ENCODE measurements around the gene EFCAB5. TPM values are rescaled to one million over a fixed set of nuclear protein-coding genes. Genes with fewer than 3 reads are reported as not detected.
A peak's percentile ranks its signal among the peaks of the same experiment; 100 is the strongest.

EFCAB5 gene
- total and polyA plus RNA-seq, 2 donors from 2014 or later = 1.4 TPM; not detected in 1

DNA sequence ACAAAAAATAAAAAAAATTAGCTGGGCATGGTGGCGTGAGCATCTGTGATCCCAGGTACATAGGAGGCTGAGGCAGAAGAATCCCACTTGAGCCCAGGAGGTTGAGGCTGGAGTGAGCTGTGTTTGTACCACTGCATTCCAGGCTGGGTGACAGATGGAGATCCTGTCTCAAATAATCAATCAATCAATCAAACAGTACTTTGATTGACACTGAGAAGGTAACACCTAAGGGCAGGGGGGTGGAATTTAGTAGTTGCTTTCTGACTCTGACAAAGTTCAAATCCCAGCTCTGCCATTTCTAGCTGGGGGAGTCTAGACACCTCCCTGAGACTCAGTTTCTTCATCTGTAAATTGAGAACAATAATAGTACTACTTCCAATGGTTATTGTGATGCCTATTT lies 23.4 kb upstream of the EFCAB5 start:
- FAIRE-seq (no peak), DNase-seq (no peak)
- Histone ChIP-seq H3K27ac (ENCODE audit: low read depth in 2 of 2, low read length in 2 of 2) (no peak overlapping the region), H3K4me3 (ENCODE audit: low read length in 3 of 3) (no peak overlapping the region), H3K4me1 (ENCODE audit: control insufficient read depth in 2 of 3, insufficient read depth in 2 of 3, low read depth in 1 of 3, low read length in 3 of 3) (peaks cover 0 to 3% (median 0%) of the 10 kb centered on the region in 3 donors), H3K9ac (ENCODE audit: low read length in 3 of 3) (no peak overlapping the region), H3K9me3 (ENCODE audit: control insufficient read depth in 2 of 3, insufficient read depth in 1 of 3, low read length in 3 of 3) (no peaks in the 10 kb centered on the region), H3K36me3 (ENCODE audit: control insufficient read depth in 2 of 3, insufficient read depth in 3 of 3, low read length in 3 of 3) (no peaks in the 10 kb centered on the region), H3K27me3 (ENCODE audit: control insufficient read depth, insufficient read depth, low read length) (no peaks in the 10 kb centered on the region)
- intact Hi-C loops (cut with DNase I) = no loop called here
- TF ChIP-seq, protein P1, sequence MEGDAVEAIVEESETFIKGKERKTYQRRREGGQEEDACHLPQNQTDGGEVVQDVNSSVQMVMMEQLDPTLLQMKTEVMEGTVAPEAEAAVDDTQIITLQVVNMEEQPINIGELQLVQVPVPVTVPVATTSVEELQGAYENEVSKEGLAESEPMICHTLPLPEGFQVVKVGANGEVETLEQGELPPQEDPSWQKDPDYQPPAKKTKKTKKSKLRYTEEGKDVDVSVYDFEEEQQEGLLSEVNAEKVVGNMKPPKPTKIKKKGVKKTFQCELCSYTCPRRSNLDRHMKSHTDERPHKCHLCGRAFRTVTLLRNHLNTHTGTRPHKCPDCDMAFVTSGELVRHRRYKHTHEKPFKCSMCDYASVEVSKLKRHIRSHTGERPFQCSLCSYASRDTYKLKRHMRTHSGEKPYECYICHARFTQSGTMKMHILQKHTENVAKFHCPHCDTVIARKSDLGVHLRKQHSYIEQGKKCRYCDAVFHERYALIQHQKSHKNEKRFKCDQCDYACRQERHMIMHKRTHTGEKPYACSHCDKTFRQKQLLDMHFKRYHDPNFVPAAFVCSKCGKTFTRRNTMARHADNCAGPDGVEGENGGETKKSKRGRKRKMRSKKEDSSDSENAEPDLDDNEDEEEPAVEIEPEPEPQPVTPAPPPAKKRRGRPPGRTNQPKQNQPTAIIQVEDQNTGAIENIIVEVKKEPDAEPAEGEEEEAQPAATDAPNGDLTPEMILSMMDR (IDR thresholded peaks at IDR 0.05; ENCODE audit: borderline replicate concordance, extremely low read depth, insufficient read depth) = no peak

DNA sequence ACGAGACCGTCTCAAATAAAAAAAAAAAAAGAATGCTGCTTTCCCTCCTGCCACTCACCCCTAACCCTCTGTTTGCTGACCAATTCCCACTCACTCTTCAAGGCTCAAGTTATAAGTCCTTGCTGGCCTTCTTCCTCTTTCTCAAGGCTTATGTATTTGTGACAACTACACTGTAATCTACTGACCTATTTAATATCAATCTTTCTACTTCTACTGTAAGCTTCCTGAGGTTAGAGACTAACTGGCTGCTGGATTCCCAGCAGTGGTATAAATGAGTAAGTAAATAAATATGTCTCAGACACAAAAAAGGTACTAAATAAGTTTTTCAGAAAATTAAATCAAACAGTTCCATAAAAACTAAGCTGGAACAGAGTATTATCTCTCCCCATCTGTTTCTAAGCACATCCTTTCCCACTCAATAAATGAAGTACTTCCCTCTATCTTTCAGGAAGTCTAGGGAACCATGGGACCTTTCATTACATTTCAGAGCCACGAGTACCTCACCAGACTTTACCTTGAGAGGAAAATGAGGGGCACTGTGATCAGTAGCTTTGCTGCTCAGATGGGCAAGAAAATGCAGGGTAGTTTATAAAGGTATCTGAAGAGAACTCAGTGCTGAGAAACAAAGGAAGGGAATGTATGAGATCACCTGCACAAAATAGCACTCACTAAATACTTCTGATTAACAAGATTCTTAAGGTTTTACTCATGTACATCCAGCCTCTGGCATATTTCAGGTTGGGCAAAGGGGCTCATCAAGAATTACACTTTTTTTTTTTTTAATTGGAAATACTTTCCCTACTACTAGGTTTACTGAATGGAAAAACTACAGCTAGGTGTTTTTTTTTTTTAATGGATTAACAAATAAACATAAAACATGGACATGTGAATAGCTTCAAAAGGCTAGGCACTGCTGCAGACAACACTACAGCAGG lies 22.2 kb upstream of the EFCAB5 start:
- Histone ChIP-seq H3K9ac (ENCODE audit: low read length in 3 of 3) (no peak overlapping the region), H3K36me3 (ENCODE audit: control insufficient read depth in 2 of 3, insufficient read depth in 3 of 3, low read length in 3 of 3) (no peaks in the 10 kb centered on the region), H3K27ac (ENCODE audit: low read depth in 2 of 2, low read length in 2 of 2) (no peak overlapping the region), H3K4me1 (ENCODE audit: control insufficient read depth in 2 of 3, insufficient read depth in 2 of 3, low read depth in 1 of 3, low read length in 3 of 3) (peaks cover 0 to 3% (median 0%) of the 10 kb centered on the region in 3 donors), H3K9me3 (ENCODE audit: control insufficient read depth in 2 of 3, insufficient read depth in 1 of 3, low read length in 3 of 3) (no peaks in the 10 kb centered on the region), H3K27me3 (ENCODE audit: control insufficient read depth, insufficient read depth, low read length) (no peaks in the 10 kb centered on the region), H3K4me3 (ENCODE audit: low read length in 3 of 3) (no peak overlapping the region)
- no peak for FAIRE-seq
- intact Hi-C loops (cut with DNase I) = no loop called here
- TF ChIP-seq, protein P1 (IDR thresholded peaks at IDR 0.05; ENCODE audit: borderline replicate concordance, extremely low read depth, insufficient read depth) = no peak
- DNase-seq = peak in 2 of 5 donors; percentile 9 to 13

DNA sequence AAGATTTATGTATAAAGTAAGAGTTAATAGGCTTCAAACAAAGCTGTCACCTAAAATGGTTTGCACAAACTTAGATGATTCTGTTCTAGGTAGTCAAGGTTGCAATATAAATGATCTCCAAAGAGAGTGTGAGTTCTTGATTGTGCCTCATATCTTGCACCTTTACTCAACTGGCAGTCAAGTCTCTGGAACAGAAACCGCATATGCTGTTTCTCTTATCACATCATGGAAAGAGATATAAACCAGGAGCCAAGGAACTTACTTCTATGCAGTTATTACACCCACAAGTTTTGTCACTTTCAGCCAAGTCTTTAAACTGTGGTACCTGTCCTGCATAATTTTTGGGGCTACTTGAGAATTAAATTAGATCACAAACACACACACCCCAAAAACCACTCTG lies 16.6 kb upstream of the EFCAB5 start:
- intact Hi-C loops (cut with DNase I) = no loop called here
- H3K27ac ChIP-seq (ENCODE audit: low read depth in 2 of 2, low read length in 2 of 2) = no peak overlapping the region
- DNase-seq (no peak), FAIRE-seq (no peak)
- no peak overlapping the region for H3K4me3 ChIP-seq (ENCODE audit: low read length in 3 of 3)
- H3K9me3 ChIP-seq (ENCODE audit: control insufficient read depth in 2 of 3, insufficient read depth in 1 of 3, low read length in 3 of 3) = no peaks in the 10 kb centered on the region
- TF ChIP-seq, protein P1 (IDR thresholded peaks at IDR 0.05; ENCODE audit: borderline replicate concordance, extremely low read depth, insufficient read depth) = no peak
- H3K4me1 ChIP-seq (ENCODE audit: control insufficient read depth in 2 of 3, insufficient read depth in 2 of 3, low read depth in 1 of 3, low read length in 3 of 3) = peaks cover 0 to 5% (median 3%) of the 10 kb centered on the region in 3 donors
- H3K27me3 ChIP-seq (ENCODE audit: control insufficient read depth, insufficient read depth, low read length) = no peaks in the 10 kb centered on the region
- H3K9ac ChIP-seq (ENCODE audit: low read length in 3 of 3) = no peak overlapping the region
- H3K36me3 ChIP-seq (ENCODE audit: control insufficient read depth in 2 of 3, insufficient read depth in 3 of 3, low read length in 3 of 3) = no peaks in the 10 kb centered on the region
